ENCODE results near the gene G3BP2. TPM values are rescaled to one million over a fixed set of nuclear protein-coding genes. Genes with fewer than 3 reads are reported as not detected.

The G3BP2 gene
- total RNA-seq, 8 experiments from 2014 or later = 137 to 245 (median 178) TPM

- peak within 1 kb of the TSS in 1 of 2 donors; percentile 22 for H3K27ac ChIP-seq
- in situ Hi-C loops (cut with MboI; ENCODE audit: low pct_unique_long_range_greater_than_20kb in 2 of 9, low sequenced_read_pairs in 9 of 9, unreplicated experiment in 9 of 9) = no loop called here
- H3K4me3 ChIP-seq = peak within 1 kb of the TSS; percentile 50 to 74 (median 58)
- ATAC-seq (replicated peaks in 6 of 8) = peak; percentile 76 to 98 (median 97)
- WGBS, 10 experiments = 0 to 53% (median 3%) methylated on average over 1 to 25 of the region's 57 CpGs; no CpG with 5 or more reads in 3 of the 10 experiments
- H3K4me1 ChIP-seq (replicated peaks in 1 of 2) = peaks cover 0 to 8% of the 10 kb centered on the region in 2 donors
Observed at GRCh38 chr4:75630174-75630936, 42.9 kb downstream of the G3BP2 start, which contains the start of gene CDKL2. TSS of gene CDKL2 (minus strand) at chr4:75630528. CDS start at chr4:75625988, 4,540 bp downstream.

- in situ Hi-C loops (cut with MboI; ENCODE audit: low pct_unique_long_range_greater_than_20kb in 2 of 9, low sequenced_read_pairs in 9 of 9, unreplicated experiment in 9 of 9) = no loop called here
- WGBS, 10 experiments = 54 to 100% (median 80%) methylated on average over 1 to 2 of the region's 2 CpGs; no CpG with 5 or more reads in 4 of the 10 experiments
- H3K27ac ChIP-seq = no peak overlapping the region
- peak overlapping the region in 3 of 5 donors; percentile 53 to 74 (median 60) for H3K4me3 ChIP-seq
- ATAC-seq (replicated peaks in 6 of 8) = no peak
- peaks cover 0 to 8% of the 10 kb centered on the region in 2 donors for H3K4me1 ChIP-seq (replicated peaks in 1 of 2)
Observed at GRCh38 chr4:75629239-75629638, 44.0 kb downstream of the G3BP2 start.

GRCh38 chr4:75623026-75623425 lies 50.2 kb downstream of the G3BP2 start:
- no peak overlapping the region for H3K27ac ChIP-seq
- no peak overlapping the region for H3K4me3 ChIP-seq
- 50 to 95% (median 89%) methylated on average over 1 to 5 of the region's 5 CpGs for WGBS, 10 experiments
- peak in 2 of 8 experiments; percentile 45 to 82 for ATAC-seq (replicated peaks in 6 of 8)
- in situ Hi-C loops (cut with MboI; ENCODE audit: low pct_unique_long_range_greater_than_20kb in 2 of 9, low sequenced_read_pairs in 9 of 9, unreplicated experiment in 9 of 9) = no loop called here
- no peaks in the 10 kb centered on the region for H3K4me1 ChIP-seq (replicated peaks in 1 of 2)

GRCh38 chr4:75621715-75622114 lies 51.5 kb downstream of the G3BP2 start:
- no peaks in the 10 kb centered on the region for H3K4me1 ChIP-seq (replicated peaks in 1 of 2)
- in situ Hi-C loops (cut with MboI; ENCODE audit: low pct_unique_long_range_greater_than_20kb in 2 of 9, low sequenced_read_pairs in 9 of 9, unreplicated experiment in 9 of 9) = no loop called here
- H3K4me3 ChIP-seq = no peak overlapping the region
- no peak for ATAC-seq (replicated peaks in 6 of 8)
- no peak overlapping the region for H3K27ac ChIP-seq

GRCh38 chr4:75612306-75612705 lies 60.9 kb downstream of the G3BP2 start:
- in situ Hi-C loops (cut with MboI; ENCODE audit: low pct_unique_long_range_greater_than_20kb in 2 of 9, low sequenced_read_pairs in 9 of 9, unreplicated experiment in 9 of 9) = no loop called here
- WGBS, 10 experiments = 30 to 100% (median 100%) methylated on average over 1 of the region's 1 CpG; no CpG with 5 or more reads in 5 of the 10 experiments
- H3K27ac ChIP-seq = no peak overlapping the region

GRCh38 chr4:75605928-75606327 lies 67.3 kb downstream of the G3BP2 start:
- H3K4me1 ChIP-seq (replicated peaks in 1 of 2) = no peaks in the 10 kb centered on the region
- no peak overlapping the region for H3K4me3 ChIP-seq
- 39 to 96% (median 76%) methylated on average over 3 to 4 of the region's 4 CpGs; no CpG with 5 or more reads in 4 of the 10 experiments for WGBS, 10 experiments
- no peak for ATAC-seq (replicated peaks in 6 of 8)
- in situ Hi-C loops (cut with MboI; ENCODE audit: low pct_unique_long_range_greater_than_20kb in 2 of 9, low sequenced_read_pairs in 9 of 9, unreplicated experiment in 9 of 9) = no loop called here
- no peak overlapping the region for H3K27ac ChIP-seq

More at GRCh38 chr4:75612306-75612705, 60.9 kb downstream of the G3BP2 start:
- H3K4me3 ChIP-seq = no peak overlapping the region
- H3K4me1 ChIP-seq (replicated peaks in 1 of 2) = no peaks in the 10 kb centered on the region
- ATAC-seq (replicated peaks in 6 of 8) = no peak

GRCh38 chr4:75599647-75600046 lies 73.6 kb downstream of the G3BP2 start:
- no peak overlapping the region for H3K4me3 ChIP-seq
- H3K4me1 ChIP-seq (replicated peaks in 1 of 2) = no peaks in the 10 kb centered on the region
- 67 to 100% (median 94%) methylated on average over 1 to 4 of the region's 4 CpGs; no CpG with 5 or more reads in 3 of the 10 experiments for WGBS, 10 experiments
- in situ Hi-C loops (cut with MboI; ENCODE audit: low pct_unique_long_range_greater_than_20kb in 2 of 9, low sequenced_read_pairs in 9 of 9, unreplicated experiment in 9 of 9) = no loop called here
- H3K27ac ChIP-seq = no peak overlapping the region
- no peak for ATAC-seq (replicated peaks in 6 of 8)

GRCh38 chr4:75598390-75598789 lies 74.8 kb downstream of the G3BP2 start:
- Histone ChIP-seq H3K4me1 (replicated peaks in 1 of 2) (no peaks in the 10 kb centered on the region), H3K27ac (no peak overlapping the region), H3K4me3 (no peak overlapping the region)
- 34 to 87% (median 75%) methylated on average over 1 to 3 of the region's 3 CpGs; no CpG with 5 or more reads in 2 of the 10 experiments for WGBS, 10 experiments
- ATAC-seq (replicated peaks in 6 of 8) = no peak
- in situ Hi-C loops (cut with MboI; ENCODE audit: low pct_unique_long_range_greater_than_20kb in 2 of 9, low sequenced_read_pairs in 9 of 9, unreplicated experiment in 9 of 9) = no loop called here

- no peak overlapping the region for H3K4me3 ChIP-seq
- 0 to 100% (median 80%) methylated on average over 1 to 3 of the region's 3 CpGs; no CpG with 5 or more reads in 1 of the 10 experiments for WGBS, 10 experiments
Observed at GRCh38 chr4:75596061-75596460, 77.2 kb downstream of the G3BP2 start.

GRCh38 chr4:75593393-75593792 lies 79.8 kb downstream of the G3BP2 start:
- in situ Hi-C loops (cut with MboI; ENCODE audit: low pct_unique_long_range_greater_than_20kb in 2 of 9, low sequenced_read_pairs in 9 of 9, unreplicated experiment in 9 of 9) = no loop called here
- Histone ChIP-seq H3K27ac (no peak overlapping the region), H3K4me3 (no peak overlapping the region), H3K4me1 (replicated peaks in 1 of 2) (no peaks in the 10 kb centered on the region)
- 0 to 80% (median 29%) methylated on average over 1 of the region's 1 CpG; no CpG with 5 or more reads in 3 of the 10 experiments for WGBS, 10 experiments
- ATAC-seq (replicated peaks in 6 of 8) = no peak

More at GRCh38 chr4:75596061-75596460, 77.2 kb downstream of the G3BP2 start:
- no peak overlapping the region for H3K27ac ChIP-seq
- in situ Hi-C loops (cut with MboI; ENCODE audit: low pct_unique_long_range_greater_than_20kb in 2 of 9, low sequenced_read_pairs in 9 of 9, unreplicated experiment in 9 of 9) = no loop called here
- ATAC-seq (replicated peaks in 6 of 8) = no peak
- no peaks in the 10 kb centered on the region for H3K4me1 ChIP-seq (replicated peaks in 1 of 2)

Other genes starting within 250 kb of the G3BP2 start
- gene RCHY1, start 159.0 kb downstream of the G3BP2 start, total RNA-seq = 10 to 100 TPM; 18.2 to 43.0 (median 31.7) TPM
- 10 to 100 TPM; 13.4 to 26.5 (median 19.5) TPM for gene THAP6, start 158.9 kb downstream of the G3BP2 start, total RNA-seq
- gene ODAPH, start 117.3 kb downstream of the G3BP2 start, total RNA-seq = under 1 TPM in 5 of 8 experiments, not detected in 3; 0.05 to 1.00 (median 0.27) TPM
- gene CDKL2, start 42.9 kb downstream of the G3BP2 start, total RNA-seq = 10 to 100 TPM in 1 of 8 experiments, 1 to 10 TPM in 4, under 1 TPM in 3; 0.10 to 17.7 (median 3.8) TPM
- 10 to 100 TPM; 36.7 to 73.9 (median 61.8) TPM for gene USO1, start 51.2 kb upstream of the G3BP2 start, total RNA-seq
- gene PPEF2, start 229.0 kb upstream of the G3BP2 start, total RNA-seq = under 1 TPM in 5 of 8 experiments, not detected in 3; 0.15 to 0.80 (median 0.29) TPM

Data from motor neuron (in vitro differentiated cells).